Osteocyte (in vitro differentiated cells): ENCODE results near the gene ABI1. TPM values are rescaled to one million over a fixed set of nuclear protein-coding genes. Genes with fewer than 3 reads are reported as not detected.

Experiments used
- DNase-seq: peaks from one replicate; pipeline ENCODE4 v3.0.0; 2021; ENCODE audit warnings: mixed read lengths; ENCODE audit not compliant: unreplicated experiment; ENCODE audit errors: extremely low spot score
- H3K27ac Mint-ChIP-seq: one replicate; pipeline ENCODE4 v1.8.0; 2021; ENCODE audit warnings: mild to moderate bottlenecking, mixed read lengths; ENCODE audit not compliant: unreplicated experiment
- H3K27me3 Mint-ChIP-seq: one replicate; pipeline ENCODE4 v1.8.0; 2021; ENCODE audit warnings: mixed read lengths; ENCODE audit not compliant: unreplicated experiment
- H3K36me3 Mint-ChIP-seq: one replicate; pipeline ENCODE4 v1.8.0; 2021; ENCODE audit warnings: mixed read lengths; ENCODE audit not compliant: unreplicated experiment
- H3K4me1 Mint-ChIP-seq: one replicate; pipeline ENCODE4 v1.8.0; 2021; ENCODE audit warnings: mixed read lengths; ENCODE audit not compliant: unreplicated experiment
- H3K4me3 Mint-ChIP-seq: one replicate; pipeline ENCODE4 v1.8.0; 2021; ENCODE audit warnings: mild to moderate bottlenecking, moderate library complexity, mixed read lengths; ENCODE audit not compliant: unreplicated experiment
- H3K9me3 Mint-ChIP-seq: one replicate; pipeline ENCODE4 v1.8.0; 2021; ENCODE audit warnings: mixed read lengths; ENCODE audit not compliant: unreplicated experiment
- CTCF ChIP-seq: fragments of 200-600 bp; sonication (generic); IDR thresholded peaks from 2 replicates; pipeline ENCODE4 v1.5.0; 2021; ENCODE audit warnings: antibody characterized with exemption, mild to moderate bottlenecking, moderate library complexity
- total RNA-seq: library from RNA; stranded (reverse); gene quantifications from 2 replicates; pipeline ENCODE4 v1.2.1, GENCODE V29; 2021

The ABI1 gene
- total RNA-seq, 1 donor from 2014 or later = 62.2 TPM

- no peaks in the 10 kb centered on the region for H3K4me1 Mint-ChIP-seq
- H3K27ac Mint-ChIP-seq = no peak overlapping the region
- H3K4me3 Mint-ChIP-seq = no peak overlapping the region
- H3K36me3 Mint-ChIP-seq = no peaks in the 10 kb centered on the region
- TF ChIP-seq CTCF = peak; percentile 60
- no peak for DNase-seq
- peaks cover 19% of the 10 kb centered on the region for H3K27me3 Mint-ChIP-seq
- H3K9me3 Mint-ChIP-seq = peaks cover 4% of the 10 kb centered on the region
Observed at GRCh38 chr10:26890956-26891355, 30.2 kb upstream of the ABI1 start.

- Mint-ChIP-seq H3K4me3 (no peak overlapping the region), H3K27me3 (peaks cover 27% of the 10 kb centered on the region), H3K4me1 (no peaks in the 10 kb centered on the region), H3K36me3 (no peaks in the 10 kb centered on the region), H3K9me3 (no peaks in the 10 kb centered on the region), H3K27ac (no peak overlapping the region)
- DNase-seq = no peak
- TF ChIP-seq CTCF = no peak
Observed at GRCh38 chr10:26887611-26888215, 27.0 kb upstream of the ABI1 start.

GRCh38 chr10:26881600-26882331, 21.0 kb upstream of the ABI1 start:
- Mint-ChIP-seq H3K9me3 (no peaks in the 10 kb centered on the region), H3K27me3 (peaks cover 46% of the 10 kb centered on the region), H3K4me1 (no peaks in the 10 kb centered on the region), H3K36me3 (no peaks in the 10 kb centered on the region), H3K27ac (no peak overlapping the region), H3K4me3 (no peak overlapping the region)
- peak; percentile 78 for TF ChIP-seq CTCF
- DNase-seq = no peak

GRCh38 chr10:26879744-26880143, 19.0 kb upstream of the ABI1 start:
- H3K36me3 Mint-ChIP-seq = no peaks in the 10 kb centered on the region
- no peak for DNase-seq
- H3K27ac Mint-ChIP-seq = no peak overlapping the region
- no peak overlapping the region for H3K4me3 Mint-ChIP-seq
- TF ChIP-seq CTCF = no peak
- peaks cover 54% of the 10 kb centered on the region for H3K27me3 Mint-ChIP-seq
- no peaks in the 10 kb centered on the region for H3K9me3 Mint-ChIP-seq
- H3K4me1 Mint-ChIP-seq = no peaks in the 10 kb centered on the region

GRCh38 chr10:26870766-26871165, 10.0 kb upstream of the ABI1 start:
- H3K9me3 Mint-ChIP-seq = no peaks in the 10 kb centered on the region
- H3K27ac Mint-ChIP-seq = no peak overlapping the region
- no peak for TF ChIP-seq CTCF
- DNase-seq = no peak
- H3K36me3 Mint-ChIP-seq = no peaks in the 10 kb centered on the region
- no peak overlapping the region for H3K4me3 Mint-ChIP-seq
- H3K4me1 Mint-ChIP-seq = no peaks in the 10 kb centered on the region
- peaks cover 38% of the 10 kb centered on the region for H3K27me3 Mint-ChIP-seq
